Natural killer cell treated with Interleukin-12 subunit alpha and Interleukin-12 subunit beta and Interleukin-15 and Interleukin-18, amount 100 ng/mL, for 72 hours (primary cell): ENCODE measurements around the gene SPOCK1. TPM values are rescaled to one million over a fixed set of nuclear protein-coding genes. Genes with fewer than 3 reads are reported as not detected.
"Not testable (repeated sequence)": the region's sequence is repeated elsewhere in the genome, so short reads cannot be mapped to it uniquely, and the experiment has no call there.

Experiments used
- ATAC-seq, 2 donors: fragments of 150-1000 bp; cut with Tn5 transposase in 1 of 2; sonication (Bioruptor Pico), chemical (Tn5 transposase) in 1 of 2; 2 replicates each; pipeline ENCODE4 v1.10.0; 2021
- DNase-seq: peaks from one replicate; pipeline ENCODE4 v3.0.0; 2022; ENCODE audit warnings: low spot score
- H3K27ac Mint-ChIP-seq, 2 donors: 1 replicate in 1 of 2; 2 replicates in 1 of 2; pipeline ENCODE4 v1.8.0; 2022; ENCODE audit warnings: mixed read lengths in 2 of 2, mild to moderate bottlenecking in 1 of 2, moderate library complexity in 1 of 2
- H3K27me3 Mint-ChIP-seq, 2 donors: 1 replicate in 1 of 2; 2 replicates in 1 of 2; pipeline ENCODE4 v1.8.0; 2022; ENCODE audit warnings: mixed read lengths in 2 of 2
- H3K36me3 Mint-ChIP-seq: one replicate; pipeline ENCODE4 v1.8.0; 2022; ENCODE audit warnings: mixed read lengths
- H3K4me1 Mint-ChIP-seq, 2 donors: 1 replicate in 1 of 2; 2 replicates in 1 of 2; pipeline ENCODE4 v1.8.0; 2022; ENCODE audit warnings: low read depth in 2 of 2, mixed read lengths in 2 of 2, mild to moderate bottlenecking in 1 of 2
- H3K4me3 Mint-ChIP-seq: one replicate; pipeline ENCODE4 v1.8.0; 2022; ENCODE audit warnings: mixed read lengths
- H3K9me3 Mint-ChIP-seq: 2 replicates; pipeline ENCODE4 v1.8.0; 2022; ENCODE audit warnings: mixed read lengths
- total RNA-seq, 2 donors: library from RNA; stranded (reverse); gene quantifications; one replicate each; pipeline ENCODE4 v1.2.3, GENCODE V29; 2022

The SPOCK1 gene
- total RNA-seq, 2 donors from 2014 or later, result not detected

DNA sequence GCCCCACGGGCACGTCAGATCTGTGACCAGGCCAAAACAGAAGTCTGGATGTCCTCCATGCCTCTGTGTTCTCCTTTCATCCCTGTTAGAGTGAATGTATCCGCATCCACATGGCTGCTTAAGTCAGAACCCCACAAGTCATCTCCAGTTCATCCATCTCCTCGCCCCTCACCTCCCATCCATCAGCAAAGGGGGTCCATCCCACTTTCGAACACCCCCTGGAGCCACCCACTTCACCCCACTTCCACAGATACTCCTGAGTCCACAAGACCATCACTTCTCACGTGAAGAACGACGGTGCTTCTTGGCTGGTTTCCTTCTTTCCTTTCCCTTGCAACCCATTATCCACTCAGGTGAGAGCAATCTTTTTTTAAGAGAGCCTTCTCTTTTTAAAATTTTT lies 3.5 kb upstream of the SPOCK1 start:
- Mint-ChIP-seq H3K4me1 (peaks cover 0 to 2% of the 10 kb centered on the region in 2 donors), H3K4me3 (no peak overlapping the region), H3K27ac (no peak overlapping the region), H3K9me3 (no peaks in the 10 kb centered on the region), H3K36me3 (no peaks in the 10 kb centered on the region), H3K27me3 (peaks cover 7 to 11% of the 10 kb centered on the region in 2 donors)
- ATAC-seq (no peak), DNase-seq (no peak)

DNA sequence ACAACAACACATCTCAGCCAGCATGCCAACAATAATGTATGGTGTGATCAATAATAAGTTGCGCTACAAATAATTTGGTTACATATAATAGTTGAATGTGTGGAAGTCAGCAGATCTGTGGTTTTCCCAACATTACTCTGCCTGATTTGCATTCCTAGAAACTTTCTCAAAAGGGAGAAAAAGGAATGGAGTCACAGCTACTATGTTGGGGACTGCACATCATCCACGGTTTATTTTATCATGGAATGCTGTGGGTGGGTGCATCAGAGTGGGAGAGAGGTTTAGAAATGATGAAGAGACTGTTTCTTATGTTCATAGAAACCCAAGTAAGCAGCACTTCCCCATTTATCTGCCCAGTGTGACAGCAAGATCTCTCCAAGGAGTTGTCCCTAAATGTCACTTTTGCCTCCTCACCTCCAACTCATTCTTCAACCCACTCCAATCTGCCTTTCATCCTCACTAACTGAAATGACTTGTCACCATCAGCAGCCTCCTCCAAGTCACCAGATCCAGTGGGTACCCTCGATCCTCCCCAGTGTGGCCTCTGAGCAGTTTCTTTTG lies 2.8 kb upstream of the SPOCK1 start:
- DNase-seq, result no peak
- peaks cover 0 to 2% of the 10 kb centered on the region in 2 donors for H3K4me1 Mint-ChIP-seq
- no peak overlapping the region for H3K4me3 Mint-ChIP-seq
- H3K36me3 Mint-ChIP-seq, result no peaks in the 10 kb centered on the region
- H3K27me3 Mint-ChIP-seq, result peaks cover 9 to 11% of the 10 kb centered on the region in 2 donors
- H3K27ac Mint-ChIP-seq, result no peak overlapping the region
- no peaks in the 10 kb centered on the region for H3K9me3 Mint-ChIP-seq
- ATAC-seq, result no peak

DNA sequence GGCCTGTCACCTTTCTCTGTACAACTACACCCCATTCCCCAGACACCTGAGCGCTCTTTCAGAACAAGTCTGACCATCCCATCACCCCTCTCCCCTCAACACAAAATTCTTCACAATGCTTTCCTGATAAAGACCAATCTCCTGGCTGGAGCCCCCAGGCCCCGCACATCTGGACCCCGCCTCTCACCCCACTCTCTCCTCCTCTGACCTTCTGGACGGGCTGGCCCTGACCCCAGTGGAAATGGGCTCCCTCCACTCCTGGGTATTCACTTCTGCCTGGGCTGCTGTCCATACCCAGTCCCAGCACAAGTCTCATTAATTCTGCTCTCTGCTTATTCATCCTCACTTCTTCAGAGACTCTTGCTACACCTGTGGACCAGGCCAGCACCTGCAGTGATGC lies 2.1 kb upstream of the SPOCK1 start:
- no peaks in the 10 kb centered on the region for H3K9me3 Mint-ChIP-seq
- H3K4me1 Mint-ChIP-seq, result peaks cover 0 to 2% of the 10 kb centered on the region in 2 donors
- H3K27ac Mint-ChIP-seq, result no peak overlapping the region
- ATAC-seq (no peak), DNase-seq (no peak)
- peaks cover 16 to 17% of the 10 kb centered on the region in 2 donors for H3K27me3 Mint-ChIP-seq
- H3K4me3 Mint-ChIP-seq, result no peak overlapping the region
- no peaks in the 10 kb centered on the region for H3K36me3 Mint-ChIP-seq

DNA sequence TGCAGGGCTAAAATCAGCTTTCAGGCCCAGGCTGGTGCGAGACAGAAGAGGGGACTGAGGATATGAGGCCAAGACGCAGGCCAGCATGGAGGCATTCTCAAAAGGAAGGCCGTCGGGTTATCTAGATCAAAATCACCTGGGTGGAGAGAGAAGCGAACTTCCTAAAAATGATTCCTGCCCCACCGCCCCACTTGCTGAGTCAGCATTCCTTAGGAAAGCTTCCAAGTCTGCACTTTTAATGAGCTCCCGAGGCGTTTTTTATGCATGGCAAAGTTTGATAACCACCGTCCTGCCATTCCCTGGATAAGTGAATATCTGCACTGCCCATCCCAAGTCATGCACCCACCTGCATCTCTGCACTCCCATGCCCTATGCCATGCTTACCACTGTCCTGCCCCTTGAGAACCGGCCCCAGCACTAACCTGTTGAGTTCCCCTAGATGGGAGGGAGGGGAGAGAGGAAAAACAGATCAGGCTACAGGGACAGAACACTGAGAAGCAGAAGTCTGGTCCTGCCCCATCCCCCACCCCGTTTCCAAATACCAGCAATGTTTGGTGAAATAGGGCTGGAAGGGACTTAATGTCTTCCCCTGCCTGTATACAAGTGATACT lies 1.6 kb upstream of the SPOCK1 start:
- H3K27me3 Mint-ChIP-seq, result peaks cover 19 to 20% of the 10 kb centered on the region in 2 donors

DNA sequence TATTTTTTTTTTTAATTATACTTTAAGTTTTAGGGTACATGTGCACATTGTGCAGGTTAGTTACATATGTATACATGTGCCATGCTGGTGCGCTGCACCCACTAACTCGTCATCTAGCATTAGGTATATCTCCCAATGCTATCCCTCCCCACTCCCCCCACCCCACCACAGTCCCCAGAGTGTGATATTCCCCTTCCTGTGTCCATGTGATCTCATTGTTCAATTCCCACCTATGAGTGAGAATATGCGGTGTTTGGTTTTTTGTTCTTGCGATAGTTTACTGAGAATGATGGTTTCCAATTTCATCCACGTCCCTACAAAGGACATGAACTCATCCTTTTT lies 351 bp upstream of the SPOCK1 start:
- not testable (repeated sequence) for H3K9me3 Mint-ChIP-seq, ATAC-seq, H3K27ac Mint-ChIP-seq, DNase-seq, H3K4me1 Mint-ChIP-seq, H3K4me3 Mint-ChIP-seq, H3K36me3 Mint-ChIP-seq
- H3K27me3 Mint-ChIP-seq, result peaks cover 20 to 32% of the 10 kb centered on the region in 2 donors

More for the DNA sequence above, 1.6 kb upstream of the SPOCK1 start:
- Mint-ChIP-seq H3K4me1 (peaks cover 0 to 2% of the 10 kb centered on the region in 2 donors), H3K36me3 (no peaks in the 10 kb centered on the region), H3K9me3 (no peaks in the 10 kb centered on the region), H3K27ac (no peak overlapping the region), H3K4me3 (no peak overlapping the region)
- DNase-seq, result no peak
- ATAC-seq, result no peak

DNA sequence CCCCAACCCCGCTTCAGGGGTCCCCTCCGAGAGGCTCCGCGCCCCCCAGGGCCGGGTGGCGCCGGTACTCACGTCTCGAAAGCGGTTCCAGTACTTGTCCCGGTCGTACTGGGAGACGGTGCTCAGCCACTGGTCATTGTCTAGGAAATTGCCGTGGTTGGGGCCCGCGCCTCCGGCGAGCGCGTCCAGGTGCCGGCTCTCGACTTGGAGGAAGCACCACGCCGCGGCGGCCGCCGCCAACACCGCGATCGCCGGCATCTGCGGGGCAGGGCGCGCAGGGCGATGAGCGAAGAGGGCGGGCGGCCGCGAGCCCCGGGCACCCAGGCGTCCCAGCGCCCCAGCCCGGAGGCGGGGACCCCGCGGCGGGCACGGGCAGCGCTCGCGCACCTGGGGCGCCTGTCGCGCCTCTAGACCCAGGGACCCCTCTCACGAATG lies 808 bp downstream of the SPOCK1 start:
- H3K4me3 Mint-ChIP-seq, result no peak overlapping the region
- no peaks in the 10 kb centered on the region for H3K36me3 Mint-ChIP-seq
- no peaks in the 10 kb centered on the region for H3K9me3 Mint-ChIP-seq
- peaks cover 0 to 2% of the 10 kb centered on the region in 2 donors for H3K4me1 Mint-ChIP-seq
- peaks cover 20 to 35% of the 10 kb centered on the region in 2 donors for H3K27me3 Mint-ChIP-seq
- H3K27ac Mint-ChIP-seq, result no peak overlapping the region
- no peak for ATAC-seq
- no peak for DNase-seq

DNA sequence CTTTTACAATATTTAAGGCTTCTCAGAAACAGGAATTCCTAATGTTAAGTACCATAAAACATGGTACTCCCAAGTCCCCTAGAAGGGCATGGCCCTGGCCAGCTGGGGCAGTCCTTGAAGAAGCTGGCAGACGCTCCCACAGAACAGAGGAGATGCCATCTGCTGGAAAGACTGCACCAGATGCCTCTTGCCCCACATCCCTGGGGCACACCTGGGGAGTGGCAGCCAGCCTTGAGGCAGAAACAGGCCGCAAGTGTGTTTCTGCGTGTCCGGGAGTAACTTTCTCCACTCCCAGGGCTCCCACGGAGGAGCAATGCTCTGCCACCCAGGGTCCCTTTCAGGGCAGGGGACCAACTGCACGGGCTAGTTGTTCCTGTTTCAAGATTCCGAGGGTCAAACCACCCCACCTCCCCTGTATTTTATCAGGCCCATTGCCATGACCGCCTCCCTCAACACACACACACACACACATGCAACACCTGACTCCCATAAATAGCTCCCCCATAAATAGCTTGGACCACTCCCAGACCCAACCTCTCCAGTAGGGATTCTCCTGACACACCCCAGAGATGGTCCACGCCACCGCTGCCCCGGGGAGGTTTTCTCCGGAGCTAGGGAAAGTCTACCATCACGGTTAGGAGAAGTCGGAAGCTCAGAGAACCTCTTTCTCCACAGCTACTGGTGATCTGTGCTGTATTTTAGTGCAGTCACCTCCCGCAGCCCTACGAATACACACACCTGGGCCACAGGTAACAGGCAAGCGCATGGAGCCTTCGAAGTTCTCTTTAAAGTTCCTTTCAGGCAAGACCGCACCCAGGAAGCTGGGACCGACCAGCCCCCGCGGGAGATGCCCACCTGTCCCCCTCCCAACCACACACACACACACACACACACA lies 1.5 kb downstream of the SPOCK1 start:
- Mint-ChIP-seq H3K27ac (no peak overlapping the region), H3K4me1 (peaks cover 0 to 2% of the 10 kb centered on the region in 2 donors), H3K9me3 (no peaks in the 10 kb centered on the region), H3K36me3 (no peaks in the 10 kb centered on the region), H3K27me3 (peaks cover 20 to 35% of the 10 kb centered on the region in 2 donors), H3K4me3 (no peak overlapping the region)
- DNase-seq, result no peak
- ATAC-seq, result no peak

DNA sequence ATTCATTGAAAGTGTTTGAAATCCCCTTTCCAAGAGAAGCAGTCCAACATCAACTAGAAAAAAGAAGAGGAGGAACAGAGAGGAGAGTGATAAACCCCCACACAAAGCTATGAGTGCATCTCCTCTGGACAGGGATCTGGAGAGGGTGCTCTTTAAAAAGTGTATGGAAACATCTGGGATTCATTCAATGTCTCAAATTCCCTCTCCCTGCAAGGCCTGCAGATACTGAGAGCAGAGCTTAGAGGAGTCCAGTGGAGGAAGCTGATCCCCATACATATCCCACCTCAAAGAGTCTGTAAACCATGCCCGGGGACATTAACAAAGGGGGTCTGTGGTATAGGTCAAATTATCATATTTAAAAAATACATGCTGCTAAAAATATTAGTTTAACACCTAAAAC lies 2.2 kb downstream of the SPOCK1 start:
- H3K4me3 Mint-ChIP-seq, result no peak overlapping the region
- no peaks in the 10 kb centered on the region for H3K36me3 Mint-ChIP-seq
- no peaks in the 10 kb centered on the region for H3K9me3 Mint-ChIP-seq
- ATAC-seq (no peak), DNase-seq (no peak)
- H3K4me1 Mint-ChIP-seq, result peaks cover 0 to 2% of the 10 kb centered on the region in 2 donors
- H3K27ac Mint-ChIP-seq, result no peak overlapping the region
- H3K27me3 Mint-ChIP-seq, result peaks cover 20 to 35% of the 10 kb centered on the region in 2 donors

DNA sequence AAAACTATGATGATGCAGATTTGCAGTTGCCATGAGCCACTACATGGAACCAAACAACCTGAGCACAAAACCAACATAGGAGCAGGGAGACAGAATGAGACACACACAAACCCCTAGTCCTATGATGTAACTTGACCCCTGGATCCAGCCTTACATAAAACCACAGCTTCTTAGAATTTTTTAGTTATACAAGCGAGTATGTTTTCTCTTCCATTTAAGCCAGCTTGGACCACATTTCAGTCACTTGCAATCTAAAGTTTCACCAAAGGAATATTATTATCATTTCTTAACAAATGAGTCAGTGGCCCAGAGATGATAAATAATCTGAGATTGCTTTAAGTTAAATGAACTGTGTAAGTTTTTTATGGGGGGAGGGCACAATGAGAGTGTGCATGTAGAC lies 6.8 kb downstream of the SPOCK1 start:
- Mint-ChIP-seq H3K27ac (no peak overlapping the region), H3K4me1 (no peaks in the 10 kb centered on the region)
- DNase-seq, result no peak

DNA sequence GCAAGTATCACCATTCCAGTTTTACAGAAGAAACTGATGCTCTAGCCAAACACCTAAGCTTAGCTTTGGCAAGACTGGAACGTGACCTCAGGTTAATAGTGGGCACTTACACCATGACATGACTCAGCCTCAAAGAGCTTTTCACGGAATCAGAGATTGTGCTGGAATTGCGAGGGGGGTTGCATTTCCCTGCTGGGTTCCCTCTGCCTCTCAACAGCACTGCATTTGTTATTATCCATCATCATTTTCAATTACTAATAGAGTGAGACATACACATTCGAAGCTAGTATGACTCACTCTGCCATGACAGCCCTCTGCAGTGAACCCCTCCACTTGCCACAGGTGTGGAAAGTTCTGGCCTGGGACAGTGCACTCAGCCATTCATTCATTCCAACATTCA lies 8.0 kb downstream of the SPOCK1 start:
- no peaks in the 10 kb centered on the region for H3K9me3 Mint-ChIP-seq
- H3K36me3 Mint-ChIP-seq, result no peaks in the 10 kb centered on the region
- H3K4me1 Mint-ChIP-seq, result no peaks in the 10 kb centered on the region
- no peak overlapping the region for H3K4me3 Mint-ChIP-seq
- H3K27ac Mint-ChIP-seq, result no peak overlapping the region
- peaks cover 9 to 40% of the 10 kb centered on the region in 2 donors for H3K27me3 Mint-ChIP-seq
- ATAC-seq (no peak), DNase-seq (no peak)

More for the DNA sequence above, 6.8 kb downstream of the SPOCK1 start:
- no peaks in the 10 kb centered on the region for H3K36me3 Mint-ChIP-seq
- peaks cover 16 to 50% of the 10 kb centered on the region in 2 donors for H3K27me3 Mint-ChIP-seq
- H3K9me3 Mint-ChIP-seq, result no peaks in the 10 kb centered on the region
- H3K4me3 Mint-ChIP-seq, result no peak overlapping the region
- ATAC-seq, result no peak

DNA sequence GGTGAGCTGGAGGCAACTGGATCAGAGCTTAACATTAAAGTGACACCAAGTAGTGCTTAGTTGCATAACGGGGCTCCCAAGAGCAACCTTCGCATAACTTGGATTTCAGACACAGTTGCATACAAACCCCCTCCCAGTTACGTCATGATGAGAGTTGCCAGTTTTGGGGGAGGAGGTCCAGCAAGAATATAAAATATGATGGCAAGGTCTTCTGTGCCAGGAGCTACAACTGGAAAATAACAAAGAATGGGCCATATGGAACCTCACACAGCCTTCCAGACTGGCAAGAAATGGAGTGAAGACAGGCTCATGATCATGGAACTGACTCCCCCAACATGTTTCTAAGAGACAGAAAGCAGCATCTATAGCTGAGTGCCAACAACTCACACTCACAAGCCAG lies 8.5 kb downstream of the SPOCK1 start:
- no peak for DNase-seq
- no peak overlapping the region for H3K27ac Mint-ChIP-seq
- no peaks in the 10 kb centered on the region for H3K36me3 Mint-ChIP-seq
- ATAC-seq, result no peak
- peaks cover 9 to 36% of the 10 kb centered on the region in 2 donors for H3K27me3 Mint-ChIP-seq
- no peak overlapping the region for H3K4me3 Mint-ChIP-seq
- no peaks in the 10 kb centered on the region for H3K9me3 Mint-ChIP-seq
- no peaks in the 10 kb centered on the region for H3K4me1 Mint-ChIP-seq

DNA sequence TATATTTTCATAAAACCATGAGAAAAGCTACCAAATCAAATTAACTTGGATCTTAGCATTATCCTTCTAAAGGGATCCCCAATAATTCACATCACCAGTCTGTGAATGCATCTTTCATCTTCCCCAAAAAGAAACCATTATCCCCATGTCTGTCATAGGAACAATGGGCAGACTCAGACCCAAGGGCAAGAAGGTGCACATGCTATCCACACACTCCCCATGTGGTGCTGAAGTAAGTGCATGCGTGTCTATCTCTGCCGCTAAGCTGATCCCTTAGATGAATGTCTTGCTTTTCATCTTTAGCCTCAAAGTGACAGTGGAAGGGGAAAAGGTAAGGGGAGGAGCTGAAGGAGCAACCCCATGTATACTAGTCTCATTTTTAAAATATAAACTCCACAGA lies 10.2 kb downstream of the SPOCK1 start:
- Mint-ChIP-seq H3K36me3 (no peaks in the 10 kb centered on the region), H3K27me3 (peaks cover 6 to 22% of the 10 kb centered on the region in 2 donors), H3K4me3 (no peak overlapping the region), H3K27ac (no peak overlapping the region), H3K4me1 (no peaks in the 10 kb centered on the region), H3K9me3 (no peaks in the 10 kb centered on the region)
- ATAC-seq (no peak), DNase-seq (no peak)

DNA sequence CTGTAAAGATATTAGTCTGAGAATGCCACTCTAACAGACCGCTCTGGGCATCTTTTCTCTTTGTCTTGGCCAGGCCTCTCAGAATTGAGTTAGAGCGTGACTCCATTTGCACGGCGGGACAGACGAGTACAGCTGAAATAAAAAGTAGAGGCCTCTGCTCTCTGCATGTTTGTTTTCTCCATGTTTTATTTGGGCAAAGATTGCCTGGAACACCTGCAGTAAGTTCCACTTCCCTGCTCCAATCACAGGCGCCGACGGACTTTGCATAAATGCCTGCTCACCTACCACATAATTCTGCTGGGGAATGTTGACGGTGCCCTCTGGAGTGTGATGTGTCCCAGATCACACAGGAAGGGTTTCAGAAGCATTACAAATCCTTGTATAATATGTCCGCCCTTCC lies 10.6 kb downstream of the SPOCK1 start:
- Mint-ChIP-seq H3K36me3 (no peaks in the 10 kb centered on the region), H3K27me3 (peaks cover 6 to 22% of the 10 kb centered on the region in 2 donors), H3K4me1 (no peaks in the 10 kb centered on the region), H3K9me3 (no peaks in the 10 kb centered on the region), H3K27ac (no peak overlapping the region), H3K4me3 (no peak overlapping the region)
- no peak for ATAC-seq
- no peak for DNase-seq

DNA sequence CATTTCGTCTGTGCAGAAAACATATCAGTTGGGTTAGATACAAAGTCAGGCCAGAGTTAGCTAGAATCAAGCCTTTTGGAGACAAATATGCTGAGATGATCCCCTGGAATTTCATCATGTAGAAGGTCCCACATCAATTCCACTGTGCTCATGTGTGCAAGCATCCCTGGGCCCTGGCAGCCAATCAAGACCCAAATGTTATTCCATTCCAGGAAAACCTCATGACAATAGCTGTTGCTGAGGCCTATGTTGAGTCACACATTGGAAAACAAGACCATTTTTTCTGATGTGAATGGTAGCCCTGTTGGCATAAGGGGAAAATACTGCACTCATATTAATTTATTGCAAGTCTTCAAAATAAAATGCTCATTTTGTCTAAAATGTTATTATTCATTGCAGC lies 11.5 kb downstream of the SPOCK1 start:
- ATAC-seq, result no peak
- Mint-ChIP-seq H3K4me1 (no peaks in the 10 kb centered on the region), H3K27me3 (peaks cover 6 to 22% of the 10 kb centered on the region in 2 donors)

More for the DNA sequence above, 11.5 kb downstream of the SPOCK1 start:
- no peak overlapping the region for H3K4me3 Mint-ChIP-seq
- no peaks in the 10 kb centered on the region for H3K9me3 Mint-ChIP-seq
- DNase-seq, result no peak
- H3K27ac Mint-ChIP-seq, result no peak overlapping the region
- no peaks in the 10 kb centered on the region for H3K36me3 Mint-ChIP-seq
